HG03060 (cell line): ENCODE measurements around the gene HDAC8.
"Not testable (repeated sequence)": the region's sequence is repeated elsewhere in the genome, so short reads cannot be mapped to it uniquely, and the experiment has no call there.

Experiments
- ATAC-seq: cut with Tn5 transposase; IDR thresholded peaks from one replicate; pipeline ENCODE4 v1.9.1; 2021; ENCODE audit warnings: low read depth, moderate number of reproducible peaks; ENCODE audit not compliant: unreplicated experiment

The HDAC8 gene

GRCh38 chrX:72466493-72466892 lies 106.2 kb downstream of the HDAC8 start:
- ATAC-seq = no peak

- no peak for ATAC-seq
These were observed 106.8 kb downstream of the HDAC8 start for GRCh38 chrX:72465889-72466288.

- ATAC-seq = no peak
These were observed 110.9 kb downstream of the HDAC8 start for GRCh38 chrX:72461766-72462165.

GRCh38 chrX:72461288-72461687 lies 111.4 kb downstream of the HDAC8 start:
- no peak for ATAC-seq

GRCh38 chrX:72460715-72461114 lies 111.9 kb downstream of the HDAC8 start:
- ATAC-seq = no peak

GRCh38 chrX:72449034-72449433 lies 123.6 kb downstream of the HDAC8 start:
- ATAC-seq = not testable (repeated sequence)

GRCh38 chrX:72440764-72441163 lies 131.9 kb downstream of the HDAC8 start:
- not testable (repeated sequence) for ATAC-seq

- ATAC-seq = no peak
These were observed 136.6 kb downstream of the HDAC8 start for GRCh38 chrX:72436010-72436409.

GRCh38 chrX:72430405-72430968 lies 142.2 kb downstream of the HDAC8 start:
- ATAC-seq = no peak

- ATAC-seq = no peak
These were observed 150.8 kb downstream of the HDAC8 start for GRCh38 chrX:72421797-72422196.

- ATAC-seq = no peak
These were observed 162.7 kb downstream of the HDAC8 start for GRCh38 chrX:72409993-72410392.

GRCh38 chrX:72408885-72409284 lies 163.8 kb downstream of the HDAC8 start:
- ATAC-seq = no peak

GRCh38 chrX:72405136-72405535 lies 167.5 kb downstream of the HDAC8 start:
- not testable (repeated sequence) for ATAC-seq

- no peak for ATAC-seq
These were observed 170.0 kb downstream of the HDAC8 start for GRCh38 chrX:72402614-72403013.

- ATAC-seq = no peak
These were observed 172.8 kb downstream of the HDAC8 start for GRCh38 chrX:72399816-72400215.

GRCh38 chrX:72396117-72396516 lies 176.5 kb downstream of the HDAC8 start:
- ATAC-seq = no peak

- ATAC-seq = no peak
These were observed 177.4 kb downstream of the HDAC8 start for GRCh38 chrX:72395237-72395636.

- no peak for ATAC-seq
These were observed 178.0 kb downstream of the HDAC8 start for GRCh38 chrX:72394518-72395170.

- ATAC-seq = no peak
These were observed 178.7 kb downstream of the HDAC8 start for GRCh38 chrX:72393836-72394517.

- ATAC-seq = no peak
These were observed 179.5 kb downstream of the HDAC8 start for GRCh38 chrX:72392816-72393800.

GRCh38 chrX:72392042-72392441 lies 180.6 kb downstream of the HDAC8 start:
- ATAC-seq = no peak
